22Rv1 (cell line): Measurements from ENCODE around the gene GOLGA3.

ENCODE experiments used
- H3K27ac ChIP-seq: fragments of 450-650 bp; 2 replicates; pipeline ENCODE4 v1.5.1; 2017
- ZFX ChIP-seq: fragments of 450-650 bp; IDR thresholded peaks from 2 replicates; pipeline ENCODE4 v1.6.1; 2017; ENCODE audit warnings: antibody characterized with exemption, borderline replicate concordance
- TF ChIP-seq, protein P1 (sequence below): fragments of 450-650 bp; IDR thresholded peaks from 2 replicates; pipeline ENCODE4 v1.5.1; 2017; ENCODE audit warnings: mild to moderate bottlenecking

Gene GOLGA3

GRCh38 chr12:132835076-132836025 is 6.7 kb upstream of the GOLGA3 start:
- TF ChIP-seq, protein P1, sequence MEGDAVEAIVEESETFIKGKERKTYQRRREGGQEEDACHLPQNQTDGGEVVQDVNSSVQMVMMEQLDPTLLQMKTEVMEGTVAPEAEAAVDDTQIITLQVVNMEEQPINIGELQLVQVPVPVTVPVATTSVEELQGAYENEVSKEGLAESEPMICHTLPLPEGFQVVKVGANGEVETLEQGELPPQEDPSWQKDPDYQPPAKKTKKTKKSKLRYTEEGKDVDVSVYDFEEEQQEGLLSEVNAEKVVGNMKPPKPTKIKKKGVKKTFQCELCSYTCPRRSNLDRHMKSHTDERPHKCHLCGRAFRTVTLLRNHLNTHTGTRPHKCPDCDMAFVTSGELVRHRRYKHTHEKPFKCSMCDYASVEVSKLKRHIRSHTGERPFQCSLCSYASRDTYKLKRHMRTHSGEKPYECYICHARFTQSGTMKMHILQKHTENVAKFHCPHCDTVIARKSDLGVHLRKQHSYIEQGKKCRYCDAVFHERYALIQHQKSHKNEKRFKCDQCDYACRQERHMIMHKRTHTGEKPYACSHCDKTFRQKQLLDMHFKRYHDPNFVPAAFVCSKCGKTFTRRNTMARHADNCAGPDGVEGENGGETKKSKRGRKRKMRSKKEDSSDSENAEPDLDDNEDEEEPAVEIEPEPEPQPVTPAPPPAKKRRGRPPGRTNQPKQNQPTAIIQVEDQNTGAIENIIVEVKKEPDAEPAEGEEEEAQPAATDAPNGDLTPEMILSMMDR, result no peak
- no peak for TF ChIP-seq ZFX
- H3K27ac ChIP-seq, result no peak overlapping the region

DNA sequence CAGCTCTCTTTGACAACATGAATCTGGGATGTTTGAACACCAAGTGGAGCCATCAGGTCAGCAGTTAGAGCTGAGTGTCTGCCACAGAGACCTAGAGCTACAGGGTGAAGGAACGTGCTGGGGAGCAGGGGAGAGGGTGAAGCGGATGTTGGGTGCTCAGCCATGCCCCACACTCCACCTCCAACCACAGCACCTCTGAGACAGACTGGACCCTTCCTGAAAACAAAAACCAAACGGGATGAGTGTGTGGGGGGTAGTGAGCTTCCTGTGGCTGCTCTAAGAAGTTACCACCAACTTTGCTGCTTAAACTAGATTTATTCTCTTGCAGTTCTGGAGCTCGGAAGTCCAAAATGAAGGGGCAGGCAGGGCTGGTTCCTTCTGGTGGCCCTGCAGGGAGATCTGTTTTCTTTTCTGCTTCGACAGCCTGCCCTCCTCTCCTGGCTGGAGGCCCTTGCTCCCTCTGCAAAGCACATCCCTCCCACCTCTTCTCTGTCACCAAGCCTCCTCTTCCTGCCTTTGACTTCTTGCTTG is 5.6 kb upstream of the GOLGA3 start:
- no peak for TF ChIP-seq ZFX
- TF ChIP-seq, protein P1, result no peak
- no peak overlapping the region for H3K27ac ChIP-seq

GRCh38 chr12:132833341-132833740 is 4.7 kb upstream of the GOLGA3 start:
- TF ChIP-seq, protein P1, result no peak
- TF ChIP-seq ZFX, result no peak
- H3K27ac ChIP-seq, result no peak overlapping the region

DNA sequence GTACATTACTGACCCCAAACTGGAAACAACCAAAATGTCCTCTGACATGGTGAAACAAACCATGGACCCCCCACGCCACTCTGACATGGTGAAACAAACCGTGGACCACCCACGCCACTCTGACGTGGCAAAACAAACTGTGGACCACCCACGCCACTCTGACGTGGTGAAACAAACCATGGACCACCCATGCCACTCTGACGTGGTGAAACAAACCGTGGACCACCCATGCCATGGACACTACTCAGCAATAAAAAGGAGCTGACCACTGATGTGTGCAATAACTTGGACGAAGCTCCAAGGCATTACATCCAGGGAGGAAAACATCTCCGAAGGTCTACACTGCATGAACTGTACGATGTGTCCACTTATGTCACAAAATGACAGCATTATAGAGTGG is 3.1 kb upstream of the GOLGA3 start:
- no peak overlapping the region for H3K27ac ChIP-seq
- TF ChIP-seq, protein P1, result no peak
- TF ChIP-seq ZFX, result no peak

DNA sequence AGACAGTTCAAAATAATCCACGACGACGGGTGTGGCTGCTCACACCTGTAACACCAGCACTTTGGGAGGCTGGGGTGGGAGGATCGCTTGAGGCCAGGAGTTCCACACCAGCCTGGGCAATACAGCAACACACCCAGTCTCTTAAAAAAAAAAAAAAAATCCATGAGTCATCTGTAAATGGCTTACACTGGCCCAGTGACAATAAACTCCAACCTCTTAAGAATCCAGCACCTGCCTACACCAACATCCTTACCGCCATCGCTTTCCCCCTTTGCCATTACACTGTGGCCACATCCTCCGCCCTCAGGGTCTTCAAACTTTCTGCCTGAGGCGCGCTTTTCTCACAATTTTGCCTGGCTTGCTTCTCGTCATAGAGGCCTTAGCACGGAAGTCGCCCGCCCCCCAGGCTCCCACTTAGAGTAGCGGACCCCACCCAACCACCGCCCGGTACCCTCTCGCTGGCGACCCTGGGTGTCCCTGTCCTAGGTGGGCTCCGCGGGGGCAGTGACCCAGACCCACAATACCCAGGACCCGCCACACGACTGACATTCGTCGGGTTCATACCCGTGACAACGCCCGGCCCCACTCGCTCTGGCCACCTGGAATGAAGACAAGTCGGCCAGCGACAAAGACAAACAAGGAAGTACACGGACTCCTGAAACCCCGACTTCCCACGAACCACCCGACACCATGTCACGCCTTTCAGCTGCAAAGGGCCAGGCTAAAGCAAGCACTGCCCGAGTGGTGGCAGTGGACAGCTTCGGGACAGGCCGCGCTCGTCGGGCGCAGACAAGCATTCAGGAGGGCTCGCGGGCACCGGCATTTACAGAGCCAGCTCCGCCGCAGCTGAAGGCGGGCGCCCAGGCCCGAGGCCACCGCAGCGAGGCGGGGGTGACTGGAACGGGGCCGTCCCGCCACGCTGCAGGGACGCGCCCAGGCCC is 636 bp downstream of the GOLGA3 start:
- TF ChIP-seq ZFX, result no peak
- TF ChIP-seq, protein P1, result no peak
- peak overlapping the region; percentile 91 for H3K27ac ChIP-seq

- H3K27ac ChIP-seq, result no peak overlapping the region
- TF ChIP-seq ZFX, result no peak
- TF ChIP-seq, protein P1, result no peak
Observed at GRCh38 chr12:132825861-132826260, 2.8 kb downstream of the GOLGA3 start.
